Stimulated activated CD4-positive, alpha-beta T cell treated with anti-CD3 and anti-CD28 coated beads, Interleukin-1b, Interleukin-23, amount 100 ng/mL, for 48 hours (primary cell): ENCODE data around the gene UBB.
A peak's percentile ranks its signal among the peaks of the same experiment; 100 is the strongest.

Experiments
- DNase-seq: peaks from one replicate; pipeline ENCODE4 v3.0.0-alpha.2; 2020

UBB gene

GRCh38 chr17:16380640-16381495, at the start of gene UBB:
TSS of gene UBB (plus strand) at chr17:16381091. CDS start at chr17:16381908, 817 bp downstream.
- DNase-seq: peak; percentile 96

- DNase-seq: no peak
Measured at GRCh38 chr17:16338391-16338790, 42.5 kb upstream of the UBB start.

- no peak for DNase-seq
Measured at GRCh38 chr17:16339402-16339801, 41.5 kb upstream of the UBB start.

GRCh38 chr17:16339959-16340358, 40.9 kb upstream of the UBB start:
- no peak for DNase-seq

GRCh38 chr17:16342979-16343378, 37.9 kb upstream of the UBB start:
- DNase-seq: no peak

GRCh38 chr17:16343569-16343968, 37.3 kb upstream of the UBB start:
- DNase-seq: no peak

GRCh38 chr17:16345565-16345964, 35.3 kb upstream of the UBB start:
- DNase-seq: no peak

- DNase-seq: no peak
Measured at GRCh38 chr17:16346721-16347271, 34.1 kb upstream of the UBB start.

- DNase-seq: no peak
Measured at GRCh38 chr17:16348586-16348985, 32.3 kb upstream of the UBB start.

GRCh38 chr17:16349431-16349830, 31.5 kb upstream of the UBB start:
- DNase-seq: no peak

GRCh38 chr17:16351831-16352230, 29.1 kb upstream of the UBB start:
- DNase-seq: no peak

GRCh38 chr17:16352303-16352666, 28.6 kb upstream of the UBB start:
- peak; percentile 35 for DNase-seq

GRCh38 chr17:16352667-16353316, 28.1 kb upstream of the UBB start:
- peak; percentile 25 for DNase-seq

GRCh38 chr17:16353317-16354174, 27.3 kb upstream of the UBB start, which contains the start of gene CENPV:
TSS of gene CENPV (minus strand) at chr17:16353469. CDS start at chr17:16353436, 33 bp downstream.
- peak; percentile 62 for DNase-seq

- DNase-seq: no peak
Measured at GRCh38 chr17:16354585-16354984, 26.3 kb upstream of the UBB start.

- DNase-seq: no peak
Measured at GRCh38 chr17:16358394-16358793, 22.5 kb upstream of the UBB start.

GRCh38 chr17:16361874-16362273, 19.0 kb upstream of the UBB start:
- no peak for DNase-seq

GRCh38 chr17:16363749-16364536, 16.9 kb upstream of the UBB start:
- DNase-seq: peak; percentile 75

- no peak for DNase-seq
Measured at GRCh38 chr17:16364625-16365024, 16.3 kb upstream of the UBB start.

- no peak for DNase-seq
Measured at GRCh38 chr17:16371742-16372141, 9.1 kb upstream of the UBB start.

- DNase-seq: no peak
Measured at GRCh38 chr17:16374146-16374938, 6.5 kb upstream of the UBB start.
